ENCODE results near the gene LDLRAD2.
"Not testable (repeated sequence)": the region's sequence is repeated elsewhere in the genome, so short reads cannot be mapped to it uniquely, and the experiment has no call there.

LDLRAD2 gene

DNA sequence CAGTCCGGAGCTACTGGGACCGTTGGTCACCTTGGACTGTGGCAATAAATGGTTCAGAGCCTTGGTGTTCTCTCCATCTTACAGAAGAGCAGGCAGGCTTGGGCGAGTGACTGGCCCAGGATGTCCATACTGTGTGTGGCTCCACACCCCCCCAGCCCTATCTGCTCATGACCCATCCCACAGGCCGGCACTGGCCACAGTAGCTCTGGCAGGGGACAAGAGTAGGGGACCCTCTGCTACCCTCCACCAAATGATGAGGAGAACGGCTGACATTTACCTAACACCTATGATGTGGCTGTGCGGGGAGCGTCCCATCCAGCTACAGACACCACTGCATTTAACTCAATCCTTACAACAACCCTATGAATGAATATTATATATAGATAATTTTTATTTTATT is 13.3 kb downstream of the LDLRAD2 start:
- no peak for DNase-seq

DNA sequence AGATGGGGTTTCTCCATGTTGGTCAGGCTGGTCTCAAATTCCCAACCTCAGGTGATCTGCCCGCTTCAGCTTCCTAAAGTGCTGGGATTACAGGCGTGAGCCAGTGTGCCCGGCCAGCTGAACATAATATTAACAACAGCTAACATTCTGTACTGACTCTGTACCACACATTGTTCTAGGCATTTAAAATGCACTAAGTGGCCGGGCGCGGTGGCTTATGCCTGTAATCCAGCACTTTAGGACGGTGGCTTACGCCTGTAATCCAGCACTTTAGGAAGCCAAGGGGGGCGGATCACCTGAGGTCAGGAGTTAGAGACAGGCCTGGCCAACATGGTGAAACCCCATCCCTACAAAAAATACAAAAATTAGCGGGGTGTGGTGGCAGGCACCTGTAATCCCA is 14.6 kb downstream of the LDLRAD2 start:
- DNase-seq, result not testable (repeated sequence)

DNA sequence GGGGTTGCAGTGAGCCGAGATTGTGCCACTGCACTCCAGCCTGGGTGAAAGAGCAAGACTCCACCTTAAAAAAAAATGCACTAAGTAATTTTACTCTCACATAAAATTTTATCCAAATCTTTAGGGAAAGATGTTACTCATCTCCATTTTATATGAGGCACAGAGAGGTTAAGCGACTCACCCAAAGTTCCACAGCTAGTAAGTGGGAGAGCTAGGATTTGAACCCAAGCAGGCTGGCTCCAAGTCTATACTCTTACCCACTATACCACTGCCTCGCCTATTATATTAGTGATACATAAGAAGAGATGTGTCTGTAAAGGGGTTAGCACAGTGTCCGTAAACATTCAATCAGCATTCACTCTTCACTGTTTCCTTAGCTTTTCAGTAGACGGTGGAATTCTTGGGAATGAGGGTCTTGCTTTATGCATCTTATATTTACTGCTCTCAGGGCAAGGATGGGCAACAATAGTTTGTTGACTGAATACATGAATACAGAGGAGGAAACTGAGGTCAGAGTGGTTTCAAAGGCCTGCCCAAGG is 15.1 kb downstream of the LDLRAD2 start:
- DNase-seq, result no peak

DNA sequence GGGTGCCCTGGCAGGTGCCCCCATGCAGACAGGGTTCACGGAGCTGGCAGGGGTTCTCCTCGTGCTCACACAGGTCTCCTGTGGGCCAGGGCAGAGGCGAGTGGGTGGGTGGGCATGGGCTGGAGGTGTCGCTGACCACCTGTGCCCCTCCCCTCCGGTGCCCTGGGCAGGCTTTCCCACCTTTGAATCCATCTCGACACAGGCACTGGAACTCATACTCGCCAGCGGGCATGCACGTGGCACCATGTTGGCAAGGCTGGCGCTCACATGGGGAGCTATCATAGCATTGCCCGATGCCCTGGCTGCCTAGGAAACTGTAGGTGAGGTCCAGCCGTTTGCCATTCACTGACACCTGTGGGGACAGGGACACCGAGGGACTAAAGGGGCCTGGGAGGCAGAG is 16.0 kb downstream of the LDLRAD2 start:
- DNase-seq, result no peak

DNA sequence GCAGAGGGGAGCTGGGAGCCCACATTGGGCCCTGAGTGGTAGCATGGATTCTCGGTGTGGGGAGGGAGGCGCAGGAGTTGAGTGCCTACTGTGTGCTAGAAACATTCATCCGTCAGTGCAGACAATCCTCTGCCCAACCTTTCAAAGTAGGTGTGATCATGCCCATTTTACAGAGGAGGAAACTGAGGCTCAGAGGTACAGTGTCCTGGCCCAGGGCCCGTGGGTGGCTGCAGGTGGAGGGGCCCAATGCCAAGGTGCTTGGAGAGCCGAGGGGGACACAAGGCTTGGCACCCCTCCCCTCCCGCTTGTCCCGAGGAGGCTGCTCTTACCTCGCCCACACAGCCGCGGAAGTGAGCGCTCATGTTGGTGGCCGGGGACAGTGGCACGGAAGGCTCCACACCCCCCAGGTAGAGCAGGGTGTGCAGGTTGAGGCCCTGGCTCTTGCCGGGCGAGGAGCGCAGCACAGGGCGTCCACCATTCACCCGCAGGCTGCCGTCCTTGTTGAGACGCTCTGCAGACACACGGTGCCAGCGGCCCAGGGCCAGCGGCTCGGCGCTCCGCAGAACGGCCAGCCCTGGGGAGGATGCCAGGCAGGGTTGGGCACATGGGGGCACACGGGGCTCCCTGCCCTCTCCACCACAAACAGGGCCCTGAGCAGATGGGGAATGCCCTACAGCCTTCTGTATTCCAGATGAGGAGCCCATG is 16.6 kb downstream of the LDLRAD2 start:
- DNase-seq, result no peak

DNA sequence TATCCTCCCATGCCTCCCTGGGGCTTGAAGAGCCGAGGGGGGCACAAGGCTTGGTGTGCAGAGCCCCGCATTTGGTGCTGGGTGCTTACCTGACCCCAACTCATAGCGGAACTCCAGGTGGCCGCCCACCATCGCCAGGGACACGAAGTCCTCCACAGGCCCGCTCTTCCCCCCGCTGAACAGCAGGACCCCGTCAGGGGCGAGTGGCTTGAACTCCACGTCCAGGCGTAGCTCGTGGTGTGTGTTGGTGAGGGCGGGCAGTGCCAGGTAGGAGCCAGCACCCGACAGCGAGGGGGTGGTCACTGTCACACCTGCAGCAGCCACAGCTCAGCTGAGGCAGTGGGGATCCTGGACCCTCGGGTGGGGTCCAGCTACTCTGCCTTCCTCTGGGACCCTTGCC is 17.2 kb downstream of the LDLRAD2 start:
- no peak for DNase-seq

DNA sequence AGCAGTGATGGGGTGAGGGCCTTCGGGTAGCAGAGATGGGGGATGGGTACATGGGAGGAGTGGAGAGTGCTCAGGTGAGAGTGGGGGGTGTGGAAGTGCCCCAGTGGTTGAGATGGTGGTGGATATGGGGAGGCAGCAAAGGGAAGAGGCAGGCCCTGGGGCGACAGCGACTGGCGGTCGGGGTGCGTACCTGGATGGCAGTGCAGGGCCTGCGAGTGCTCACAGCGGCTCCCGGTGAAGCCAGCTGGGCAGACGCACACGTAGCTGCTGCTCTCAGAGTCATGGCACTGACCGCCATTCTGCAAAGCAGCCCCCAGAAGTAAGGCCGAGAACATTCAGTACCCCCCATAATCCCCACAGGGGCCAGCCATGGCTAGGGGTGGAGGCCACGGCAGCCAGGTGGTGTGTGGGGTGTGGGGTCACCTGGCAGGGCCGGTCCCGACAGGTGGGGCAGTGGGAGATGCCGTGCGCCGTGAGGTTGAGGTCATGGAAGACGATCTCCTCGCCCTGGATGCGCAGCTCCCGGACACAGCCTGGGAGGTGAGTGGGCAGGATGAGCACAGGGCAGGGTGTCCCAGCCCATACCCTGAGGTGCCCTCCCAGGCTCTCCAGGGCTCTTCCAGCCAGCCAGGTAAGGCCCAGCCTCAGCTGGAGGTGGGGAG is 18.9 kb downstream of the LDLRAD2 start:
- DNase-seq, result no peak

DNA sequence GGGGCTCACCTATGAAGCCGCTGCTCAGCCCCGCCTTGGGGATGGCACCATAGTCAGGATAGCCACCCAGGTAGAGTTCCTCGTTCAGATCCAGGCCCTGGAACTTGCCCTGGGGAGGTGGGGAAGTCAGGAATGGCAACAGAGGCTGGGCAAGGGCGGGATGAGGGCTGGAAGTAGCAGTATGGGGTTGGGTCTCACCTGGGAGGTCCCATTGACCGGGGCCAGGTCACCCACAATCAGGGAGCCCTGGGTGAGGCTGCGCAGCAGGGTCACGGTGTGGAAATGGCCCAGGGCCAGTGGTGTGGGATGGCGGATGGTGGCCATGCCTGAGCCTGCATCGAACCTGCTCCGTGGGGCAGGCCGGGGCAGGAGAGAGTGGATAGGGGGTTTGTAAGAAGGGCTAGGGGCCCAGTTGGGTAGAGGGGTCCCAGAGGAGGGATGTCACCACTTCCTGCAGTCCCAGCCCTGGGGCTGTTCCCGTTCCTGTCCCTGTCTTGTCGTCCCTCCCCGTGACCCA is 19.4 kb downstream of the LDLRAD2 start:
- no peak for DNase-seq

DNA sequence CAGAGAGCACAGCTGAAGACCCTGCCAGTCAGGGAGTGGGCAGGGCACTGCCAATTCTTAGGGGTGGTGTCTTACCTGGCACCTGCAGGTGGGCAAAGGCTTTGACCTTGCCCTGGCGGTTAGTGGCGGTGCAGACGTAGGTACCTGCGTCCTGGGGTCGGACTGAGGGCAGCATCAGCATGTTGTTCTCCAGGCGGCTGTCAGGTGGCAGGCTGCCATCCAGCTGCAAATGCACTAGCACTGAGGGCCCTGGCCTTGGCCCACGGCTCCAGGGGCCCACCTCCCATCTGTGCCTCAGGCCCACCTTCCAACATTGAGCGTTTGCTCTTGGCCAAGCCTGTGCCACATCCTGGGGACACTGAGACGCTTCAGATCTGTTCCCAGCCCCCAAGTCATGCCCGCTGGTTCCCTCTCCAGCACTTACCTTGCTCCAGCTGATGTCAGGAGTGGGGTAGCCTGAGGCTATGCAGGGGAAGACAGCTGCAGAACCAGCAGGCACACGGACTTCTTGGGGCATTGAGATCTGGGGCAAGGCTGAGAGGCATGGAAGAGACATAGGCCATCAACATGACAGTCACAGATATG is 21.4 kb downstream of the LDLRAD2 start:
- DNase-seq, result no peak

DNA sequence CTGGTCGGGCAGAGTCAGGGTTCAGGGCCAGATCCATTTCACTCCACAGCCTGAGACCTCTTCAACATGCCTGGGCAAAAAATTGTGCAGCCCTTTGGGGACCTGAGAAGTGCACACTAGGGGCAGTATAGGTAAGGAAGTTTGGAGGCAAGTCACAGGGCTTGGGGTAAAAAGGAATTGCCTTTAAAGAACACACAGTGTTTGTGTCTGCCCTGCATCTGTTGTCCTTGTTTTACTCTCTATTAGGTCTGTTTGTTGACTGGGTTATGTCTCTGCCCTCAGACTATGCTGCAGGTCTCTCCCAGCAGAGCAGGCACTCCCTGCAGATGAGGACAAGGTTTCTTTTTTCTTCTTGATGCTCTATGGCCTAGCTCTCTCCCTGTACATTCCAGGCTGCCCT is 22.0 kb downstream of the LDLRAD2 start:
- DNase-seq, result no peak

DNA sequence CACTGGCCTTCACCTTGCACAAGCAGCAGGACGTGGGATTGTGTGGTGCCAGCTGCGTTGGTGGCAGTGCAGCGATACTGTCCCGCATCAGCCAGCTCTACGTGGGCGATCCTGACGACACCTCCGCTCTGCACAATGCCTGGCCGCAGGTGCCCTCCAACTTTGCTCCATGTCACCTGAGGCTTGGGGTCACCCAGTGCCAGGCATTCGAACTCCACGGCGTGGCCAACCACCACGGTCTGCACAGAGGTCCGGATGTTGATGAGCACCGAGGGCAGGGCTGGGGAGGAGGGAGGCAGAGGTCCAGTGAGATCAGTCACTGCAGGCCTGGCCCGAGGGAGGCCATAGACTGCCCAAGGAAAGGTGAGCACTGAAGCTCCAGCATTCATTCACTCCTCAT is 22.6 kb downstream of the LDLRAD2 start:
- no peak for DNase-seq

DNA sequence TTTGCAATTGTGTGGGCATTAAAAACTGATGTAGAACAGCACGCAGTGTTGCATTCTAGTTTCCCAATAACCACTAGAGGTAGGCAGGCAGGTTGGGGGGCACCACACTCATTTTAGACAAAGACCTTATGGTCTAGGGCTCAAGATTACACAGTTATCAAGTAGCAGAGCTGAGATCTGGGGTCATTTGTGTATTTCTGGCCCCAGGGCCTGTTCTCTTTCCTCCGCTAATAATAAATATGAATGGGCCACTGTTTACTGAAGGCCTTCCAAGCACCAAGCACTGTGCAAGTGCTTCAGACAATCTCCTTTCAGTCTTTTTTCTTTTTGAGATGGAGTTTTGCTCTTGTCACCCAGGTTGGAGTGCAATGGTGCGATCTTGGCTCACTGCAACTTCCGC is 23.9 kb downstream of the LDLRAD2 start:
- DNase-seq, result no peak

DNA sequence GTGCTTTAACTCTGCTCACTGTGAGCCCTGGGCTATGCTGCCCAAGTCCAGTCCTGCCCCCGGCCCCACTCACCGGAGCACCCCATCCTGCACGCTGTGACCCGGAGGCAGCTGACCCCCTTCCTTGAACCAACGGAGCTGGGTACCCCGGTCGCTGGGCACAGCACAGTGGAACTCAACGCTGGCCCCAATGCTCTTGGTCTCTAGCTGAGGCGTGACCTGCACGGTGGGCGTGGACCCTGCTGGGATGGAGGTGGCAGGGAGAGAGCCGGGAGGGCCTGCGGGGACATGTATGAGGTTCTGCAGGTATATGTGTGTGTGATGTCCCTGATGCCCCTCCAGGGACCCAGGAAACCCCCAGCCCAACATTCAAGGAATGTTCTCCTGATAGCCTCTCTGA is 24.7 kb downstream of the LDLRAD2 start:
- DNase-seq, result no peak

DNA sequence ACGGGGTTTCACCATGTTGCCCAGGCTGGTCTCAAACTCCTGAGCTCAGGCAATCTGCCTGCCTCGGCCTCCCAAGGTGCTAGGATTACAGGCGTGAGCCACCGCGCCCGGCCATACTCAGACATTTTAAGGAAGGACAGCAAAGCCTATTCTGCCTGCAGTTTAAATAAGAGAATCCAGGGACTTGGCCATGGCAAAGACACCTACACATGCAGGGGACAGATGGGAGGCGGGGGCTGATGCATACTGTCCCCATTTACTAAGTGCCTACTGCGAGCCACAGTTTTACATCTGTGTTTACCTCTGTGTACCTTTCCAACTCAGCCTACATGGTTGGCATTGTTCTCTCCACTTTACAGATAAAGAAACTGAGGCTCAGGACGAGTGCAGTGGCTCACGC is 25.4 kb downstream of the LDLRAD2 start:
- DNase-seq, result no peak

DNA sequence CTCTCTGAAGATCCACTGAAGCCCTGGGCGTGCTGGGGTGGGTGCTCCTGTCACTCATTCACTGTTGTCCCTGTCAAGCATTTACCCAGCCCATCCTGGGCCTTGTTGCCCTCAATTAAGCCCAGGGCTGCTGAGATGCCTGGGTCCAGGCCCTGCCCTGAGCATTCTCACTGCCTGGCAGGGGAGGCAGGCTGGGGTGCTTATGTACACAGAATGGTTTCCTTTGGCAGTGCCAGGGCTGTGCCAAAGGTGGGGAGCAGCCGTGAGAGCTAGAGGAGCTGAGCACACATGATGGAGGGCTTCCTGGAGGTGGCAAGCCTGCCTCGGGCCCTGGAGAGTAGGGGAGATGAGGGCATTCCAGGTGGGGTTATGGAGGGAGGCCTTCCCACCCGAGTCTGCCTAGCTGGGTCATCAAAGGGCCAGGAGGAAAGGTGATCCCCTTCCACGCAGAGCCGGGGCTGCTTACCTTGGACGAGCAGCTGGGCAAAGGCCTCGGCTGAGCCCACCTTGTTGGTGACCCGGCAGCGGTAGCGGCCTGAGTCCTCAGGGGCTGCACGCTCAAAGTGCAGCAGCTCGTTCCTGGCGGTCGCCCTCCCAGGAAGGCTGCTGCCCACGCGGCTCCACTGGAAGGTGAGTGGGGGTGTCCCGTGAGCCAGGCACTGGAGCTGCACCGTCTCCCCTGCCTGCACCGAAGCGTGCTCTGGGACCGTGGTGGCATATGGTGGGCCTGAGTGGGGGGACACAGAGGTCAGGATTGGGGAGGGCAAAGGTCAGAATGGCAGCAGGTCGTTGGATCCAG is 26.5 kb downstream of the LDLRAD2 start:
- DNase-seq, result no peak

DNA sequence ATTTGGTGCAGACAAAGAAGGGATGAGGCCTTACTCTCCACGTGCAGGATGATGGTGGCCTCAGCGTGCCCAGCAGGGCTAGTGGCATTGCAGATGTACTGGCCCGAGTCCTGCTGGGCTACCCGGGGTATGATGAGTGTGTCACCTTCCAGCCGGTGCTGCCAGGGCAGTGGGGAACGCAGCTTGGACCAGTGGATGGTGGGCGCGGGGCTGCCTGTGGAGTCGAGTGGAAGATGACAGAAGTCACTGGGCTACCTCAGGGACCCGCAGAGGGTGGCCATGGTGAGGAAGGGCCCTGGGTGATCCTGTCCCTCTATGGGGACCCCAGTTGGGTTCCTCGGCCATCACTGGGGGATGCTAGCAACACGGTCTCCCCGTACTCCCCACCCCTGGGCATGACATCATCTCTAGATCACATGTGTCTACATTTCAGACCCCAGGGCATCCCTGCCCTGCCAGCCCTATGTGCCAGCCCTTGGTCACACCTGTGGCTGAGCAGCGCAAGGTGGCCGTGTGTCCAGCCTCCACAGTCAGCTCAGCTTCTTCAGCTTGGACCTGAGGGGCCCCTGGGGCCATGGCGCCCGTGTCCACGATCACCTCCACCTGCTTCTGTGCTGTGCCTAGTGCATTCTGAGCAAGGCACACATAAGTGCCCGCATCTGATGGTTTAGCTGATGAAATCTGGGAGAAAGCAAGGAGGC is 27.4 kb downstream of the LDLRAD2 start:
- DNase-seq, result no peak

DNA sequence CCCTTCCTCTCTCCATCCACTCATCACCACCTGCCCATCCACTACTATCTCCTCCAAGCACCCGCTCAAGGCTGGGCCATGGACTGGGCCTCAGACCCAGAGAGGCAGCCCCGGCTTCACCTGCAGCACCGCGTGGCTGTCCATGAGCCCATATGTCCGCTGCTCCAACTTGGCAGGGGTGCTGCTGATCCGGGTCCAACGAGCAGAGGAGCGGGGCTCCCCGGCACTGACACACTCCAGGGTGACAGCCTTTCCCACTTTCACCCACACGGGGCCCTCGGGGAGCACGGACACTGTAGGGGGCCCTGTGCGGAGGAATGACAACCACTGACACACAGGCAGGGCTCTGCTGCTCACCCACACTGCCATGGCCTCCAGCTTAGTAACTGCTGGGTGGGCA is 28.9 kb downstream of the LDLRAD2 start:
- no peak for DNase-seq

DNA sequence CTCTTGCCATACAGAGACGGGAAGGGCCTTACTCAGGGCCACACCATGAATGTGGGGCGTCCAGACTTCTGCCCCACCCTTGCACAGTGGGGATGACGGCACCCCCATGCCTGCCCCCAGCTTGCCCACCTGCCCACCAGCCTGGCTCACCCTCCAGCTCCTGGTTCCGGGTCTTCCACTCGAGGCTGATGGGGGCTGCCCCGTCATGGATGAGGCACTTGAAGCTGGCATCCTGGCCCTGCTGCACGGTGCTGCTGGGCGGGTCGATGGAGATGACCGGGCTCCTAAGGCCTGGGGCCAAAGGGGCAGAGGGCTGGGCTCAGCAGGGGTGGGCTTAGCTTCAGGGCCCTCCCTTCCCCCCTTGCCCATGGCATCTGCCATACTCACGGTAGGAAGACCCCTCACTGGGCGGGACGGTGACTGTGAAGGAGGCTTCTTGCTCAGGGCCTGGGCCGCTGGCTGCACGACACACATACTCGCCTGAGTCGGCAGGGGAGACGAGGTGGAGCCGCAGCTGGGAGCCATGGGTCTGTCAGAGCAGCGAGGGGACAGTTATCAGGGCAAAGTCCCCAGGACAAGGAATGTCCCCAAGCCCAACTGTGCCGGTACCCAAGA is 29.9 kb downstream of the LDLRAD2 start:
- DNase-seq, result no peak

DNA sequence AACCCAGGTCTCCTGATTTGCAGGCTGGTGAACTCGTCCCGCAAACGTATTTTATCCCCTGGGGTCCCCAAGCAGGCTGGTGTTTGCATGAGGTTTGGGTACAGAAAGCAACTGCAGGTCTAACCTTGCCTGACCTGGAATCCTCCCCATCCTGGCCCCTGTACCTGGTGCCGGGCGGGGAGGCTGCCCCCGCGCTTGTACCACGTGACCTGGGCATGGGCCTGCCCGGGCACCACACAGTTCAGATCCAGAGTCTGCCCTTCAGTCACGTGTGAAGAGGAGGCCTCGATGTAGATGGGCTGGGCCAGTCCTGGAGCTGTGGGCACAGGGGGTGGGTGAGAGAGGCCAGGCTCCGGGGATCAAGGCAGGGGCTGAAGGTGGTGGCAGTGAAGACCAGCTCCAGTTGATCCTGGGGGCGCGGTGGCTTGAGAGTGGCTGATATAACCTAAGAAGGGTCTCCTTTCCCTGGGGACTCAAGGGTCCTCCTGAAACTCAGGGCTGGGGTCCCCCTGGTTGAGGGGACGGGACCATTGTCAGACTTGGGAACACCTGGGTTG is 30.6 kb downstream of the LDLRAD2 start:
- DNase-seq, result no peak

DNA sequence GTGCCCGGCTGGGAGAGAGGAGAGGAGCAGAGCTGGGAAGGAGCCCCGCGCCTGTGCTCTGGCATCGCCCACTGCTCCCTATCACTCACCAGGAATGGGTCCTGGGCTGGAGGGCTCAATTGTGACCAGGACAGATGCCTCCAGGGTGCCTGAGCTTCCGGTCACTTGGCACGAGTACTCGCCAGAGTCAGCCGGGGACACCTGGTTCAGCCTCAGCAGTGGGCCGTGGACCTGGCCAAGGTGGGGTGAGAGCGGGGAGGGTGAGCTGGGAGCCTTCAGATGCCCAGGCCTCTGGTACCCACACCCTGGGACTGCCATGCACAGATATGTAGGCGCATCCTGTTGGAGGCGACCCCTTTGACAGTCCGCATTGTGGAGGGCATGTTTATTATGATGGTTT is 31.1 kb downstream of the LDLRAD2 start:
- DNase-seq, result no peak

DNA sequence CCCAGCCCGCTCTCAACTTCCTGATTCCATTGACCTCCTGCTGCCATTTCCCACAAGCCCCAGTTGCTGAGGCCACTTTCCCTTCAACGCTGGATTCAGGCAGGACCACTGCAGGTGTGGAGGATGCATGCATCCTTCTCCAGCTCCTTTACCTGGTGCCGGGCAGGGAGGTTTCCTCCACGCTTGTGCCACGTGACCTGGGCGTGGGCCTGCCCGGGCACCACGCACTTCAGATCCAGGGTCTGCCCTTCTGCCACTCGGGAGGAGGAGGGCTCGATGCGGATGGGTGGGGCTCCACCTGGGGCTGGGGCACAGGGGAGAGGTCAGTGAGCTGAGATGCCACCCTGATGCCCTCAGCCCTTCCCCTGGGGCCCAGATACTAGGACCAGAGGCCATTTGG is 31.9 kb downstream of the LDLRAD2 start:
- no peak for DNase-seq
